GM23248 (cell line): ENCODE measurements around the gene OPALIN. TPM values are rescaled to one million over a fixed set of nuclear protein-coding genes. Genes with fewer than 3 reads are reported as not detected.

Source experiments
- DNase-seq: peaks from one replicate; pipeline ENCODE4 v3.0.0-alpha.2; 2015
- H2AFZ ChIP-seq: fragments of 200-600 bp; sonication (generic); 2 replicates; pipeline ENCODE4 v1.6.1; 2016; ENCODE audit warnings: antibody characterized with exemption
- H3F3A ChIP-seq: fragments of 200-600 bp; sonication (generic); 2 replicates; pipeline ENCODE4 v1.6.1; 2016; ENCODE audit warnings: mild to moderate bottlenecking, antibody characterized with exemption, mixed run types; ENCODE audit not compliant: insufficient read depth
- H3K27ac ChIP-seq: fragments of 200-600 bp; sonication (generic); 2 replicates; pipeline ENCODE4 v1.5.1; 2016; ENCODE audit warnings: mild to moderate bottlenecking
- H3K27me3 ChIP-seq: fragments of 200-600 bp; sonication (generic); replicated peaks from 2 replicates; pipeline ENCODE4 v1.6.1; 2016; ENCODE audit warnings: mild to moderate bottlenecking; ENCODE audit not compliant: insufficient read depth
- H3K36me3 ChIP-seq: fragments of 200-600 bp; sonication (generic); 2 replicates; pipeline ENCODE4 v1.6.1; 2016; ENCODE audit warnings: low read depth, mild to moderate bottlenecking
- H3K4me1 ChIP-seq: fragments of 200-600 bp; sonication (generic); 2 replicates; pipeline ENCODE4 v1.6.1; 2016; ENCODE audit warnings: mild to moderate bottlenecking; ENCODE audit not compliant: insufficient read depth
- H3K4me2 ChIP-seq: fragments of 200-600 bp; sonication (generic); one replicate; pipeline ENCODE4 v1.6.1; 2016; ENCODE audit warnings: mild to moderate bottlenecking; ENCODE audit not compliant: unreplicated experiment
- H3K4me3 ChIP-seq: fragments of 200-600 bp; sonication (generic); 2 replicates; pipeline ENCODE4 v1.5.1; 2016; ENCODE audit warnings: mild to moderate bottlenecking
- H3K79me2 ChIP-seq: fragments of 200-600 bp; sonication (generic); 2 replicates; pipeline ENCODE4 v1.6.1; 2016; ENCODE audit warnings: mild to moderate bottlenecking; ENCODE audit not compliant: insufficient read depth
- H3K9ac ChIP-seq: fragments of 200-600 bp; sonication (generic); 2 replicates; pipeline ENCODE4 v1.6.1; 2016; ENCODE audit warnings: mild to moderate bottlenecking
- H3K9me2 ChIP-seq: fragments of 200-600 bp; sonication (generic); 2 replicates; pipeline ENCODE4 v1.6.1; 2016; ENCODE audit warnings: mixed run types, mild to moderate bottlenecking, moderate library complexity; ENCODE audit not compliant: insufficient read depth
- H3K9me3 ChIP-seq: fragments of 200-600 bp; sonication (generic); one replicate; pipeline ENCODE4 v1.6.1; 2017; ENCODE audit warnings: low read depth
- H4K20me1 ChIP-seq: fragments of 200-600 bp; sonication (generic); 2 replicates; pipeline ENCODE4 v1.6.0; 2016; ENCODE audit not compliant: insufficient read depth
- EZH2 ChIP-seq: fragments of 200-600 bp; sonication (generic); IDR thresholded peaks from 2 replicates; pipeline ENCODE4 v1.6.1; 2018; ENCODE audit warnings: antibody characterized with exemption, mild to moderate bottlenecking; ENCODE audit not compliant: insufficient read depth, poor library complexity, severe bottlenecking
- EZH2phosphoT487 ChIP-seq: fragments of 200-600 bp; sonication (generic); IDR thresholded peaks from 2 replicates; pipeline ENCODE4 v1.6.1; 2018; ENCODE audit warnings: antibody characterized with exemption, moderate library complexity, mild to moderate bottlenecking, low read depth; ENCODE audit not compliant: insufficient read depth
- WGBS, 2 experiments: methylation state at CpG; one replicate each; pipeline ENCODE4 v1.1.6; 2015 to 2017; ENCODE audit warnings: low lambda C conversion rate in 2 of 2, low coverage in 1 of 2; ENCODE audit errors: missing lambda C conversion rate in 2 of 2; 5-methylcytosine and 5-hydroxymethylcytosine counted together
- in situ Hi-C: fragments of 300-500 bp; cut with MboI; formaldehyde crosslinking; loops from 2 replicates; pipeline ENCODE4 v1.15.0; 2020
- polyA plus RNA-seq: library from polyadenylated mRNA; unstranded; fragments of >200 nt; fragmentation: Nextera tagmentation; extraction: Ambion mirVana; gene quantifications from 2 replicates; pipeline ENCODE4 v1.2.1, GENCODE V29; 2016
- total RNA-seq: library from RNA; depleted of rRNA; stranded (reverse); fragments of >200 nt; shearing (Covaris generic); gene quantifications from 2 replicates; pipeline ENCODE4 v1.2.3, GENCODE V29; 2014

OPALIN gene
- total and polyA plus RNA-seq, 2 experiments from 2014 or later = not detected

DNA sequence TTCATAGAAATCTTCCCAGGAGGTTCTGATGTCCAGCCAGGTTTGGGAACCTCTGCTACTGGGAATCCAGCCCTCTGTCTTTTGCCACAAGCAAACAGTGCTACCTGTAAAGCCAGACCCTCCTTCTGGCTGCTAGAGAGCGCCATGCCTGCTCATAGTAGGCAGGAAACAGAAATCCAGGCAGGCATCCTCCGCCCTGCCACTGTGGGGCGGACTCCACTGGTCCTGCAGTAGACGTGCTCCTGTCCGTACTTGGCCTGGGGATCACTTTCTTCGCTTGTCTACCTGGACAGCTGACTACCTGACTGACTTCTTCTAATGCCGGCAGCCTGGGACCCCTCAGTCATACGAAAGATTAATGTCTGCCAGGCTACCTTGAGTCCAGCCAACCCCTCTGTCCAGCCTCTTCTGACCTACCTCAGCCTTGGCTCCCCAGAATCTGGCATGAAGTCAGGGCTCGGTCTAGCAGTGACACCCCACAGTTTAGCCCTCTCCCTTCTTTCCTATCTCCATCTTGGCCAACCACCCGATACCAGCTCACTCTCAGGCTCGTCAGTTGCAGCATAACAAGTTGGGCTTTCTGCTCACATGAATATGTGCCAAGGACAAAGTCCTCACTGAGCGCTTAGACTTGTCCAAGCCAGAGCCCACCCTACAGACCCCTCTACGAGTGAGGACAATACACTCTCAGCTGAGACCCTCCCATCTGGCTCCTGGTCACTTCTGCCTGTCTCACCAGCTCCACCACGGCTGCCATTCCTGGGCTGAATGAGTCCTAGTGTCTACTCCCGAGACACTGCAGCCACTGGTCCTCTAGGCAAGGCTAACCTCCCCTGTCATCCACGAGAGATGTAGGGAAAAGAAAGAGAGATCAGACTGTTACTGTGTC is 43.9 kb upstream of the OPALIN start:
- Histone ChIP-seq H3F3A (no peaks in the 10 kb centered on the region), H4K20me1 (no peaks in the 10 kb centered on the region), H3K27ac (no peak overlapping the region), H3K4me2 (no peak overlapping the region), H3K9ac (no peak overlapping the region), H3K27me3 (peaks cover 61% of the 10 kb centered on the region), H3K4me1 (no peaks in the 10 kb centered on the region), H3K36me3 (no peaks in the 10 kb centered on the region), H2AFZ (no peak overlapping the region), H3K9me3 (no peaks in the 10 kb centered on the region), H3K9me2 (no peaks in the 10 kb centered on the region), H3K79me2 (no peaks in the 10 kb centered on the region), H3K4me3 (no peak overlapping the region)
- in situ Hi-C loops = no loop called here
- DNase-seq = no peak
- TF ChIP-seq EZH2 (no peak), EZH2phosphoT487 (no peak)
- 43 to 49% methylated on average over 16 of the region's 16 CpGs for WGBS, 2 experiments

DNA sequence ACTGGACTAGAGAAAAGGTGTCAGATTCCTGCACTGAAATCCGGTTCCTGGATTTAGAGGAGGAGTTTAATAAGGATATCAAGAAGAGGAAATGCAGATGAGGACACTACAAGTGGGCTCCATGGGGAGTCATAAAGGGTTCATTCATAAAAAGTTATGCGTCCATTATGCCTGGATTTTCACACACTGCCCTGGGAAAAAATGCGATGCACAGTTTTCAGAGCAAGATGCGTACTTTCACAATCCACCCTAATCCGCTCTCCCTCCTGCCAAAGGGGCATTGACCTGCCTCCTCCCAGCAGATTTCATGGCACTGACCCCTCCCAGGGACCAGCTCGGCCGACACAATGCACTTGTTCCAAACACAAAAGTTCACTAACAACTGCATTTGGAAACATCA is 42.2 kb upstream of the OPALIN start:
- H3K9me3 ChIP-seq = no peaks in the 10 kb centered on the region
- H4K20me1 ChIP-seq = no peaks in the 10 kb centered on the region
- no peaks in the 10 kb centered on the region for H3K36me3 ChIP-seq
- H2AFZ ChIP-seq = no peak overlapping the region
- no peak overlapping the region for H3K4me3 ChIP-seq
- 11 to 12% methylated on average over 7 of the region's 7 CpGs for WGBS, 2 experiments
- H3K9me2 ChIP-seq = no peaks in the 10 kb centered on the region
- H3K4me1 ChIP-seq = no peaks in the 10 kb centered on the region
- no peak overlapping the region for H3K4me2 ChIP-seq
- H3F3A ChIP-seq = no peaks in the 10 kb centered on the region
- in situ Hi-C loops = no loop called here
- no peak overlapping the region for H3K27ac ChIP-seq
- no peaks in the 10 kb centered on the region for H3K79me2 ChIP-seq
- peaks cover 67% of the 10 kb centered on the region for H3K27me3 ChIP-seq
- no peak for DNase-seq
- no peak overlapping the region for H3K9ac ChIP-seq
- TF ChIP-seq EZH2phosphoT487 = no peak
- peak; percentile 7 for TF ChIP-seq EZH2

DNA sequence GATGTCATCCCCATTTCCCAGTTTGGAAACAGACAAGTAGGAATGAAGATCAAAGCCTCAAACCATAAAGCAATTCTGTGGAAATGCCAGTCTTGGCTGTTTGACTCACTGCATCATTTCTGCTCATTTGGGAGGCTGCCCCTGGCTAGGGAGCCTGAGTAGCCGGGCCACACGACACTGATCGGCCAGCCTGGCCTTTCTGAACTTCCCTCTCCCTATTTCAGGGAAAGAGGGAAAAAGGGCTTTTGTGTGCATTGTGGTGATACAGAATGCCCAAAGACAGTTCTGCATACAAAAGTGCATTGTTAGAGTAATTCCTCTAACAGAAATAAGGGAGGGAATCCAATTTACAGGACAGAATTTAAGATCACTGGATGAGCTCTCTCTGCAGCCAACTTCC is 41.7 kb upstream of the OPALIN start:
- in situ Hi-C loops = no loop called here
- 7 to 8% methylated on average over 3 of the region's 3 CpGs for whole genome bisulfite sequencing, 2 experiments
- H3K4me1 ChIP-seq = no peaks in the 10 kb centered on the region

DNA sequence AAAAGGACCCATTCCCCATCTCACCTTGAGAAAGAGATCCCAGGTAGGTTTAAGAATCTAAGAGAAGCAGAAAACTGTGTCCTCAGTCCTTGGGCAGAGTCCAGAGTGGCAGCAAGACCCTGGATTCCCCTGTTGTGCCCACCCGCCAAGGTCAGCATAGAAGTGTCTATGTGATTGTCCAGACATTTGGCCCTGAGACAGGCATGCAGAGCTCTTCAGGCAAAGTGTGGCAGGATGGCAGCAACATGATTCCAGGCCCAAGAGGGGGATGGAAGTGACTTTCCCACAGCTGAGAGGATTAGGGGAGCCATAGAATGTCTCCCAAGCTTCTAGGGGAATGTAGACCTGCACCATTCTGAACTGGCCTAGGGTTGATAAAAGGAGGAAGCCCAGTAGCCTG is 39.1 kb upstream of the OPALIN start:
- Histone ChIP-seq H3K36me3 (no peaks in the 10 kb centered on the region), H3K4me2 (no peak overlapping the region), H3K9ac (no peak overlapping the region), H3K79me2 (no peaks in the 10 kb centered on the region), H2AFZ (no peak overlapping the region), H3K4me1 (no peaks in the 10 kb centered on the region), H3K27ac (no peak overlapping the region), H4K20me1 (no peaks in the 10 kb centered on the region), H3K9me2 (no peaks in the 10 kb centered on the region), H3F3A (no peaks in the 10 kb centered on the region), H3K4me3 (no peak overlapping the region), H3K9me3 (no peaks in the 10 kb centered on the region), H3K27me3 (peaks cover 62% of the 10 kb centered on the region)
- no peak for DNase-seq
- 79% methylated on average over 1 of the region's 1 CpG for WGBS, 2 experiments
- in situ Hi-C loops = loop anchor here (10.0 to 25.0 kb wide), 3 partner anchors 117 to 814 kb away; partner anchors contain the start of gene TLL2
- no peak for TF ChIP-seq EZH2phosphoT487
- TF ChIP-seq EZH2 = no peak

More for the DNA sequence above, 41.7 kb upstream of the OPALIN start:
- H3K4me3 ChIP-seq = no peak overlapping the region
- no peaks in the 10 kb centered on the region for H3K79me2 ChIP-seq
- TF ChIP-seq EZH2phosphoT487 = no peak
- TF ChIP-seq EZH2 = peak; percentile 32
- H4K20me1 ChIP-seq = no peaks in the 10 kb centered on the region
- no peak overlapping the region for H3K4me2 ChIP-seq
- no peaks in the 10 kb centered on the region for H3K9me3 ChIP-seq
- H3F3A ChIP-seq = no peaks in the 10 kb centered on the region
- no peak overlapping the region for H3K27ac ChIP-seq
- H3K9ac ChIP-seq = no peak overlapping the region
- peaks cover 64% of the 10 kb centered on the region for H3K27me3 ChIP-seq
- DNase-seq = peak; percentile 24
- H2AFZ ChIP-seq = no peak overlapping the region
- H3K36me3 ChIP-seq = no peaks in the 10 kb centered on the region
- H3K9me2 ChIP-seq = no peaks in the 10 kb centered on the region
